ENCODE data around the gene M6PR.
"Not testable (repeated sequence)": the region's sequence is repeated elsewhere in the genome, so short reads cannot be mapped to it uniquely, and the experiment has no call there.

The M6PR gene

DNA sequence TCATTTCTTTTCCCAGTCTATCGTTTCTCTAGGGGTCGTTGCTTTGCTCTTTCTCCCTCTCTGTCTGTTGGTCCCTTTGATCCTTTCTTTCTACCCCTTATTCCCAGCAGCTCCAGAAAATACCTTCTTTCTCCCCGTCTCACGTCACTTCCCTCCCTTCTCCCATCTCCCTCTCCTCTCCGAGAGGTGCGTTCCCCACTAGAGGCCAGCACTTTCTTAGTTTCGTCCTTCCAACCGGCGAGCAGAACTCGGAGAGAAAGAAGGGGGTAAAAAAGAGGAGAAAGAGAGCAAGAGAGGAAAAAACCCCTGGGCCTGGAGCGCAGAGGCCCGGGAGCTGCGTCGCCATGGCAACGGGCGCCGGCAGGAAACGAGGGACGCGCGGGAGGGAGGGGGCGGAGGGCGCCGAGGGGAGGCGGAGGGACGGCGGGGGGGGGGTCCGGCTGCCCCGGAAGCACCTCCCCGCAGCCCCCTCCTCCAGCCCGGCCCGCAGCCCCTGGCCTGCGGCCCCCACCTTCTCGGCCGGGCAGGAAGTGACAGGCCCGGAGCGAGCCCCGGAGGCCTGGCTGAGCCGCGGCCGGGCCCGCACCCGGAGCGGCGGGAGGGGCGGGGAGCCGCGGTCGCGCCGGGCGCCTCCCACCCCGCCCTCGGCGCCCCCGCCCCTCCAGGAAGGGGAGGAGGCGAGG is 35.3 kb downstream of the M6PR start, which contains the start of gene PHC1:
TSS of gene PHC1 (plus strand) at position 477 of the 683 bp plus-strand sequence. CDS start 3,169 bp downstream, outside the sequence.
- H3K4me3 ChIP-seq (ENCODE audit: low read depth, low read length): peak within 1 kb of the TSS; percentile 93

- H3K4me3 ChIP-seq (ENCODE audit: low read depth, low read length): peak overlapping the region; percentile 71
Measured at GRCh38 chr12:8913702-8914032, 35.8 kb downstream of the M6PR start.

DNA sequence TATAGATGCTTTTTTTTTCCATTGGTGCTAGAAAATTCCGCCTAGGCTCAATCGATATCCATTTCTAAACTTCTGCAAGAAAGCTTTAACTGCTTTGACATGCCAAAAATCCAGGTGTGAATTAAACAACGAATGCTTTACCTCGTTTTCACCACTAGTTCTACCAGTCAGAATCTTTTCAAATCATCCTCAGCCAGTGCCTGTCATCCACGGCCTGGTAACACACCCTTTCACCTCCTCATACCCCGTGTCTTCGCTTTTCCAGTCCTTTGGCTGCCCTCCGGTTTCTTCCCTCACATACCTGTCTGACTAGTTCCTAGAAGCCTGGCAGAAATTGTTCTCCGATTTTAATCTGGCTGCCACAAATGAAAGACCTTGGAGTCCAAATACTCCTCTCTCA is 36.5 kb downstream of the M6PR start:
- H3K4me3 ChIP-seq (ENCODE audit: low read depth, low read length): peak overlapping the region; percentile 71

- no peak overlapping the region for H3K4me3 ChIP-seq (ENCODE audit: low read depth, low read length)
Measured at GRCh38 chr12:8911606-8912268, 37.7 kb downstream of the M6PR start.

DNA sequence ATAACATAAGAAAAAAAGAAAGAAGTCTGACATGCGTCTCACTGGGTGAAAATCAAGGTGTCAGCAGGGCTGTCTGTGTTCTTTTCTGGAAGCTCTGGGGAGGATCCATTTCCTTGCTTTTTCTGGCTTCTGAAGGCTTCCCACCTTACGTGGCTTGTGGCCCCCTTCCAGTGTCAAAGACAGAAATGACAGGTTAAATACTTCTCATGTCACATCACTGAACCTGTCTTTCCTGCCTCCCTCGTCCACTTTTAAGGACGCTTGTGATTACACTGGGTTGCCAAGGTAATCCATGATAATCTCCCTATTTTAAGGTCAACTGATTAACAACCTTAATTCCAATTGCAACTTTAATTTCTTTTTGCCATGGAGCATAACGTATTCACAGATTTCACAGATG is 39.7 kb downstream of the M6PR start:
- no peak overlapping the region for H3K4me3 ChIP-seq (ENCODE audit: low read depth, low read length)

DNA sequence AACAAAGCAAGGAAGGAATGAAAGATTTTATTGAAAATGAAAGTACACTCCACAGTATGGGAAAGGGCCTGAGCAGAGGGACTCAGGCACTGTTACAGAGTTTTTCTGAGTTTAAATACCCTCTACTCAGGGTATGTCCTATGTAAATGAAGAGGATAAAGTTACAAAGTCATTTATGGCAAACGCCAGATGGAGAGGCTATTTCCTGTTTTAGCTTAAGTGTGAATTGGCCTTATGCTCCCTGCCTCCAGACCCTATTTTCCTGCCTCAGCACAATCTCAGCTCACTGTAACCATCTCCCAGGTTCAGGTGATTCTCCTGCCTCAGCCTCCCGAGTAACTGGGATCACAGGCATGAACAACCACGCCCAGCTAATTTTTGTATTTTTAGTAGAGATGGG is 41.9 kb downstream of the M6PR start:
- no peak overlapping the region for H3K4me3 ChIP-seq (ENCODE audit: low read depth, low read length)

DNA sequence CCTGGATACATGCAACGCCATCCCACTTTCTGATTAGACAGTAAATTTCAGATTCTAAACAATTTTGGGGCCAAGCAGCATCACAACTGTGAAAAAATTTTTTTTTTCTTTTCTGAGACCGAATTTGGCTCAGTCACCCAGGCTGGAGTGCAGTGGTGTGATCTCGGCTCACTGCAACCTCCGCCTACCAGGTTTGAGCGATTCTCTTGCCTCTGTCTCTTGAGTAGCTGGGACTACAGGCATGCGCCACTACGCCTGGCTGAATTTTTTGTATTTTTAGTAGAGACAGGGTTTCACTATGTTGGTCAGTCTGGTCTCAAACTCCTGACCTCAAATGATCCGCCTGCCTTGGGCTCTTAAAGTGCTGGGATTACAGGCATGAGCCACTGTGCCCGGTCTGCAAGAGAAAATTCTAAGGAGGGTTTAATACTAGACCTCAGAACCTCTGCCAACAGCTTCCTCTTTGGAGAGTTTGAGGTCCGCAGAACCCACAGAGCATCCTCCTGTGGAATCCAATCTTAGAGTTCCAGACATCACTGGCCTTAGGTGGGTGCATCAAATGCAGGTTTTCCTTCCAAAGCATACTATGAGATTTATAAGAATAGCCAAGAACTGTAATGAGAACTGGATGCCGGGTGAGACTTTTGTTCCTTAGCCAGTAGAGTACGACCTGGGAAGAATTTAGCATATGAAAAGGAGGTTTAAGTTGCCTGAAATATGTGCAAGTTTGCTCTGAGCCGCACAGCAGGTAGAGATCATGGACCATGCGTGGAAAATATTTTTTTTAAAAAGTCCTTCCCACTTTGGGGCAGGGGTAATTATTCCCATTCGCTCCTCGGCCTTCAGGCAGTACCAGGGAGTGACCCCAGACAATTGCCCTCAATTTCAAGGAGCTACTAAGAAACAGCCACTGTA is 42.9 kb downstream of the M6PR start:
- no peak overlapping the region for H3K4me3 ChIP-seq (ENCODE audit: low read depth, low read length)

GRCh38 chr12:8905546-8905945 is 43.9 kb downstream of the M6PR start:
- H3K4me3 ChIP-seq (ENCODE audit: low read depth, low read length): no peak overlapping the region

- no peak overlapping the region for H3K4me3 ChIP-seq (ENCODE audit: low read depth, low read length)
Measured at GRCh38 chr12:8904665-8905064, 44.8 kb downstream of the M6PR start.

GRCh38 chr12:8903646-8904045 is 45.8 kb downstream of the M6PR start:
- no peak overlapping the region for H3K4me3 ChIP-seq (ENCODE audit: low read depth, low read length)

DNA sequence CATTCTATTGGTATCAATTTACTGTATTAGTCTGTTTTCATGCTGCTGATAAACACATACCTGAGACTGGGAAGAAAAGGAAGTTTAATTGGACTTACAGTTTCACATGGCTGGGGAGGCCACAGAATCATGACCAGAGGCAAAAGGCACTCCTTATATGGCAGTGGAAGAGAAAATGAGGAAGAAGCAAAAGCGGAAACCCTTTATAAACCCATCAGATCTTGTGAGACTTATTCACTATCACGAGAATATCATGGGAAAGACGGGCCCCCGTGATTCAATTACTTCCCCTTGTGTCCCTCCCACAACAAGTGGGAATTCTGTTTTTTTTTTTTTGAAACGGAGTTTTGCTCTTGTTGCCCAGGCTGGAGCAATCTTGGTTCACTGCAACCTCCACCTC is 46.7 kb downstream of the M6PR start:
- not testable (repeated sequence) for H3K4me3 ChIP-seq (ENCODE audit: low read depth, low read length)

DNA sequence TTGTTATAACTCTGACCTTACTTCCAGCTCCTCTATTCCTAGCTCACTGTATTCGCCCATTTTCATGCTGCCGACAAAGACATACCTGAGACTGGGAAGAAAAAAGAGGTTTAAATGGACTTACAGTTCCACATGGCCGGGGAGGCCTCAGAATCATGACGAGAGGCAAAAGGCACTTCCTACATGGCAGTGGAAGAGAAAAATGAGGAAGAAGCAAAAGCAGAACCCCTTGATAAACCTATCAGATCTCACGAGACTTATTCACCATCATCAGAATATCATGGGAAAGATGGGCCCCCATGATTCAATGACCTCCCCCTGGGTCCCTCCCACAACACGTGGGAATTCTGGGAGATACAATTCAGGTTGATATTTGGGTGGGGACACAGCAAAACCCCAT is 49.6 kb downstream of the M6PR start:
- H3K4me3 ChIP-seq (ENCODE audit: low read depth, low read length): no peak overlapping the region

GRCh38 chr12:8897081-8897480 is 52.4 kb downstream of the M6PR start:
- H3K4me3 ChIP-seq (ENCODE audit: low read depth, low read length): no peak overlapping the region

GRCh38 chr12:8894986-8895385 is 54.5 kb downstream of the M6PR start:
- no peak overlapping the region for H3K4me3 ChIP-seq (ENCODE audit: low read depth, low read length)

- H3K4me3 ChIP-seq (ENCODE audit: low read depth, low read length): no peak overlapping the region
Measured at GRCh38 chr12:8894378-8894777, 55.1 kb downstream of the M6PR start.

- H3K4me3 ChIP-seq (ENCODE audit: low read depth, low read length): no peak overlapping the region
Measured at GRCh38 chr12:8891976-8892375, 57.5 kb downstream of the M6PR start.

Measured in iPS-11a (cell line).